K562 (cell line): ENCODE data around the gene HEY2. TPM values are rescaled to one million over a fixed set of nuclear protein-coding genes. Genes with fewer than 3 reads are reported as not detected.

Experiments used
- ATAC-seq: fragments of 200-7000 bp; cut with Tn5 transposase; 3 replicates; pipeline ENCODE4 v1.9.1; 2020; ENCODE audit warnings: moderate library complexity
- BruUV-seq: library from RNA; stranded (reverse); fragments of 400-500 nt; replicated peaks from 2 replicates; lab custom pipeline; 2021; lab: Mats Ljungman, UMichigan
- CTCF ChIA-PET: fragments of 300-600 bp; formaldehyde crosslinking; extraction: SDS; loops from one replicate; lab custom pipeline; 2021; ENCODE audit warnings: low intra/inter-chr PET ratio; lab: Yijun Ruan, JAX
- POLR2A ChIA-PET: fragments of 300-600, 350-650 bp; sonication (Branson Sonifier 250); formaldehyde crosslinking; extraction: SDS; loops from one replicate; lab custom pipeline; 2021; ENCODE audit warnings: antibody characterized with exemption, inconsistent platforms; lab: Yijun Ruan, JAX
- DNase-seq, 4 experiments: peaks; one replicate each; pipeline versions ENCODE4 v3.0.0 to v3.0.0-alpha.2; 2011 to 2018; ENCODE audit warnings: low spot score in 3 of 4, mixed read lengths in 3 of 4; ENCODE audit errors: extremely low read depth in 1 of 4
- FAIRE-seq: peaks from 2 replicates; lab custom pipeline; 2011; peaks lifted over from hg19 to GRCh38; lab: Jason Lieb, UNC
- H2AFZ ChIP-seq: 2 replicates; pipeline ENCODE4 v1.6.0; 2011; ENCODE audit warnings: low read depth, low read length, control low read depth, inconsistent platforms
- H3K27ac ChIP-seq: fragments of 200-600 bp; 3 replicates; pipeline ENCODE4 v1.8.0; 2011; ENCODE audit warnings: low read depth, mild to moderate bottlenecking, control low read depth, inconsistent platforms, low read length, moderate library complexity, mixed read lengths; ENCODE audit errors: extremely low read depth
- H3K27me3 ChIP-seq, 2 experiments: fragments of 300-600 bp in 1 of 2; 2 replicates in 1 of 2; 3 replicates in 1 of 2; pipeline versions ENCODE4 v1.6.0 to v1.8.0; 2011; ENCODE audit warnings: inconsistent platforms in 2 of 2, low read length in 2 of 2, mild to moderate bottlenecking in 1 of 2, mixed read lengths in 1 of 2, moderate library complexity in 1 of 2; ENCODE audit not compliant: control insufficient read depth in 2 of 2, insufficient read depth in 2 of 2
- H3K36me3 ChIP-seq: fragments of 300-600 bp; 3 replicates; pipeline ENCODE4 v1.8.0; 2011; ENCODE audit warnings: mild to moderate bottlenecking, low read length, inconsistent platforms; ENCODE audit not compliant: control insufficient read depth, insufficient read depth
- H3K4me1 ChIP-seq, 2 experiments: fragments of 200-600 bp in 1 of 2; replicated peaks in 1 of 2; 2 replicates in 1 of 2; 3 replicates in 1 of 2; pipeline versions ENCODE4 v1.5.1 to v1.8.0; 2011; ENCODE audit warnings: inconsistent platforms in 2 of 2, low read length in 2 of 2, mild to moderate bottlenecking in 1 of 2, mixed read lengths in 1 of 2, moderate library complexity in 1 of 2; ENCODE audit not compliant: control insufficient read depth in 2 of 2, insufficient read depth in 2 of 2
- H3K4me2 ChIP-seq: 2 replicates; pipeline ENCODE4 v1.6.1; 2011; ENCODE audit warnings: low read length, control low read depth, inconsistent platforms, mixed read lengths; ENCODE audit not compliant: insufficient read depth
- H3K4me3 ChIP-seq: fragments of 200-600 bp; sonication (generic), shearing (Covaris generic); 2 replicates; pipeline ENCODE4 v1.5.1; 2016; ENCODE audit warnings: control low read depth, inconsistent platforms
- H3K79me2 ChIP-seq: fragments of 200-600 bp; 3 replicates; pipeline ENCODE4 v1.8.0; 2011; ENCODE audit warnings: low read length, inconsistent platforms; ENCODE audit not compliant: control insufficient read depth, insufficient read depth
- H3K9ac ChIP-seq, 2 experiments: 2 replicates each; pipeline versions ENCODE4 v1.6.0 to v1.6.1; 2011; ENCODE audit warnings: low read depth in 2 of 2, low read length in 2 of 2, control low read depth in 1 of 2, inconsistent platforms in 1 of 2, mild to moderate bottlenecking in 1 of 2, mixed read lengths in 1 of 2; ENCODE audit not compliant: insufficient read depth in 1 of 2
- H3K9me1 ChIP-seq: one replicate; pipeline ENCODE4 v1.6.0; 2011; ENCODE audit warnings: inconsistent platforms, mild to moderate bottlenecking, low read length, moderate library complexity; ENCODE audit not compliant: control insufficient read depth, insufficient read depth
- H3K9me3 ChIP-seq: replicated peaks from 2 replicates; pipeline ENCODE4 v1.5.1; 2011; ENCODE audit warnings: low read depth, low read length, inconsistent platforms; ENCODE audit not compliant: control insufficient read depth, insufficient read depth
- H4K20me1 ChIP-seq: replicated peaks from 2 replicates; pipeline ENCODE4 v1.6.1; 2011; ENCODE audit warnings: low read length, inconsistent platforms, mixed read lengths; ENCODE audit not compliant: control insufficient read depth, insufficient read depth
- KLF6 ChIP-seq: fragments of 250-450 bp; sonication (Bioruptor Pico); IDR thresholded peaks from 2 replicates; pipeline ENCODE4 v1.4.0; 2020; ENCODE audit warnings: mild to moderate bottlenecking, moderate library complexity, borderline replicate concordance
- NRF1 ChIP-seq, 2 experiments: fragments of 450-650 bp; IDR thresholded peaks in 1 of 2; conservative IDR thresholded peaks in 1 of 2; 2 replicates each; pipeline ENCODE4 v1.6.1; 2014; ENCODE audit warnings: mild to moderate bottlenecking in 2 of 2
- WGBS: fragments of 100-300 bp; shearing (Covaris generic); methylation state at CpG from one replicate; pipeline ENCODE4 v1.1.6; 2016; ENCODE audit warnings: low coverage, mixed read lengths; ENCODE audit not compliant: insufficient coverage; ENCODE audit errors: missing lambda C conversion rate; 5-methylcytosine and 5-hydroxymethylcytosine counted together
- in situ Hi-C: fragments of 300-500 bp; cut with MboI; formaldehyde crosslinking; loops from 4 replicates; pipeline ENCODE4 v1.15.0; 2018; ENCODE audit warnings: inconsistent platforms, mixed read lengths
- intact Hi-C: fragments of 100-400 bp; cut with micrococcal nuclease; formaldehyde crosslinking; loops from 2 replicates; pipeline ENCODE4 v1.14.2; 2022
- polyA plus RNA-seq, 8 experiments: library from polyadenylated mRNA; depleted of rRNA in 4 of 8; stranded (reverse) in 5 of 8; unstranded in 3 of 8; fragments of >200 nt; fragmentation: Nextera tagmentation in 2 of 8; fragmentation: Illumina TruSeq in 1 of 8; extraction: Ambion mirVana in 2 of 8; extraction: Trizol in 1 of 8; gene quantifications; 2 replicates each; pipeline versions ENCODE4 v1.2.1 to v1.2.3, GENCODE V29; 2011 to 2014; ENCODE audit warnings: inconsistent platforms in 1 of 8, missing spikeins in 1 of 8
- total RNA-seq, 7 experiments: library from RNA; depleted of rRNA in 6 of 7; stranded (reverse); fragments of >200 nt in 6 of 7; fragmentation: Illumina TruSeq in 2 of 7; extraction: Trizol in 2 of 7; gene quantifications; 2 replicates each; pipeline versions ENCODE4 v1.2.1 to v1.2.3, GENCODE V29; 2011 to 2021; ENCODE audit warnings: low replicate concordance in 1 of 7
- TF ChIP-seq, protein P1 (sequence below): fragments of 450-650 bp; IDR thresholded peaks from 2 replicates; pipeline ENCODE4 v1.6.1; 2016; ENCODE audit warnings: mild to moderate bottlenecking, moderate library complexity

Gene HEY2
- total and polyA plus RNA-seq, 9 of the 15 experiments (the other 6 are each of a cell fraction or from before 2014, with no cell fraction given) = 0.03 to 0.07 (median 0.06) TPM; not detected in 5

DNA sequence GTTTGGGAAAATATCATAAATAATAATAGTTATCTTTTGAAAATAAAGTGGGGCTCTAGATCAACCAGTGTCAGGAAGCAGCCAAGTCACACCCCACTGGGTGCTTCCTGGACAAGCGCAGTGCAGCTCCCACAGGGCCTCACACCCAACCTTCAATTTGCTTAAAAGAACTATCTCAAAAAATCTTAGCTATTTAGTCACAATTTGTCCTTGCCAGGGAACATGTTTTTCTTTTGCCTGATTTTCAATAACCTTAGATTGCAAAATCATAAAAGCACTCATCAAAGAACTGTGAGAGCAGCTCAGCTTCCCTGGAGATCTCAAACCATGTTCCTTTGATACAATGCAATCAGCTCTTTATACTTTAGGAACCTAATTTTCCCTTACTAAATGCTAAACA, 39.7 kb downstream of the HEY2 start:
- Histone ChIP-seq H3K4me3 (no peak overlapping the region), H3K4me1 (peaks cover 17 to 18% of the 10 kb centered on the region in 2 experiments), H3K4me2 (peak overlapping the region; percentile 93), H4K20me1 (no peaks in the 10 kb centered on the region), H3K36me3 (peaks cover 7% of the 10 kb centered on the region; the same call in 1 of the 3 replicates), H3K9ac (peak overlapping the region; percentile 56 to 88; a peak in 3 of 4 replicates), H3K79me2 (peaks cover 34% of the 10 kb centered on the region), H3K27ac (peak overlapping the region; percentile 96), H3K9me1 (no peaks in the 10 kb centered on the region), H3K9me3 (no peaks in the 10 kb centered on the region), H3K27me3 (no peaks in the 10 kb centered on the region), H2AFZ (peak overlapping the region; percentile 84)
- BruUV-seq = no TSS peak
- WGBS = 42% methylated on average over 1 of the region's 1 CpG
- FAIRE-seq (no peak), ATAC-seq (no peak), DNase-seq (peak in 2 of 4 experiments; percentile 37 to 45)
- in situ Hi-C loops = loop anchor here (5.0 to 10.0 kb wide), 2 partner anchors 183 to 1486 kb away; no protein-coding TSS in a partner anchor
- intact Hi-C loops = loop anchor here (1.0 to 10.0 kb wide), 5 partner anchors 8 to 824 kb away; partner anchors contain the start of genes HINT3 and RNF217
- CTCF ChIA-PET = no interaction called here
- POLR2A ChIA-PET = interaction anchor here (0.7 to 3.7 kb wide), 8 partner anchors 8 to 592 kb away, joined by 3 to 98 read pairs (median 4); partner anchors contain the start of genes HINT3 and TRMT11
- TF ChIP-seq KLF6 (no peak), NRF1 (conservative IDR thresholded peaks at IDR 0.05 in 1 of 2, IDR thresholded peaks at IDR 0.05 in 1 of 2) (peak; percentile 4 to 33; a peak in 1 of 4 replicates)
- TF ChIP-seq, protein P1, sequence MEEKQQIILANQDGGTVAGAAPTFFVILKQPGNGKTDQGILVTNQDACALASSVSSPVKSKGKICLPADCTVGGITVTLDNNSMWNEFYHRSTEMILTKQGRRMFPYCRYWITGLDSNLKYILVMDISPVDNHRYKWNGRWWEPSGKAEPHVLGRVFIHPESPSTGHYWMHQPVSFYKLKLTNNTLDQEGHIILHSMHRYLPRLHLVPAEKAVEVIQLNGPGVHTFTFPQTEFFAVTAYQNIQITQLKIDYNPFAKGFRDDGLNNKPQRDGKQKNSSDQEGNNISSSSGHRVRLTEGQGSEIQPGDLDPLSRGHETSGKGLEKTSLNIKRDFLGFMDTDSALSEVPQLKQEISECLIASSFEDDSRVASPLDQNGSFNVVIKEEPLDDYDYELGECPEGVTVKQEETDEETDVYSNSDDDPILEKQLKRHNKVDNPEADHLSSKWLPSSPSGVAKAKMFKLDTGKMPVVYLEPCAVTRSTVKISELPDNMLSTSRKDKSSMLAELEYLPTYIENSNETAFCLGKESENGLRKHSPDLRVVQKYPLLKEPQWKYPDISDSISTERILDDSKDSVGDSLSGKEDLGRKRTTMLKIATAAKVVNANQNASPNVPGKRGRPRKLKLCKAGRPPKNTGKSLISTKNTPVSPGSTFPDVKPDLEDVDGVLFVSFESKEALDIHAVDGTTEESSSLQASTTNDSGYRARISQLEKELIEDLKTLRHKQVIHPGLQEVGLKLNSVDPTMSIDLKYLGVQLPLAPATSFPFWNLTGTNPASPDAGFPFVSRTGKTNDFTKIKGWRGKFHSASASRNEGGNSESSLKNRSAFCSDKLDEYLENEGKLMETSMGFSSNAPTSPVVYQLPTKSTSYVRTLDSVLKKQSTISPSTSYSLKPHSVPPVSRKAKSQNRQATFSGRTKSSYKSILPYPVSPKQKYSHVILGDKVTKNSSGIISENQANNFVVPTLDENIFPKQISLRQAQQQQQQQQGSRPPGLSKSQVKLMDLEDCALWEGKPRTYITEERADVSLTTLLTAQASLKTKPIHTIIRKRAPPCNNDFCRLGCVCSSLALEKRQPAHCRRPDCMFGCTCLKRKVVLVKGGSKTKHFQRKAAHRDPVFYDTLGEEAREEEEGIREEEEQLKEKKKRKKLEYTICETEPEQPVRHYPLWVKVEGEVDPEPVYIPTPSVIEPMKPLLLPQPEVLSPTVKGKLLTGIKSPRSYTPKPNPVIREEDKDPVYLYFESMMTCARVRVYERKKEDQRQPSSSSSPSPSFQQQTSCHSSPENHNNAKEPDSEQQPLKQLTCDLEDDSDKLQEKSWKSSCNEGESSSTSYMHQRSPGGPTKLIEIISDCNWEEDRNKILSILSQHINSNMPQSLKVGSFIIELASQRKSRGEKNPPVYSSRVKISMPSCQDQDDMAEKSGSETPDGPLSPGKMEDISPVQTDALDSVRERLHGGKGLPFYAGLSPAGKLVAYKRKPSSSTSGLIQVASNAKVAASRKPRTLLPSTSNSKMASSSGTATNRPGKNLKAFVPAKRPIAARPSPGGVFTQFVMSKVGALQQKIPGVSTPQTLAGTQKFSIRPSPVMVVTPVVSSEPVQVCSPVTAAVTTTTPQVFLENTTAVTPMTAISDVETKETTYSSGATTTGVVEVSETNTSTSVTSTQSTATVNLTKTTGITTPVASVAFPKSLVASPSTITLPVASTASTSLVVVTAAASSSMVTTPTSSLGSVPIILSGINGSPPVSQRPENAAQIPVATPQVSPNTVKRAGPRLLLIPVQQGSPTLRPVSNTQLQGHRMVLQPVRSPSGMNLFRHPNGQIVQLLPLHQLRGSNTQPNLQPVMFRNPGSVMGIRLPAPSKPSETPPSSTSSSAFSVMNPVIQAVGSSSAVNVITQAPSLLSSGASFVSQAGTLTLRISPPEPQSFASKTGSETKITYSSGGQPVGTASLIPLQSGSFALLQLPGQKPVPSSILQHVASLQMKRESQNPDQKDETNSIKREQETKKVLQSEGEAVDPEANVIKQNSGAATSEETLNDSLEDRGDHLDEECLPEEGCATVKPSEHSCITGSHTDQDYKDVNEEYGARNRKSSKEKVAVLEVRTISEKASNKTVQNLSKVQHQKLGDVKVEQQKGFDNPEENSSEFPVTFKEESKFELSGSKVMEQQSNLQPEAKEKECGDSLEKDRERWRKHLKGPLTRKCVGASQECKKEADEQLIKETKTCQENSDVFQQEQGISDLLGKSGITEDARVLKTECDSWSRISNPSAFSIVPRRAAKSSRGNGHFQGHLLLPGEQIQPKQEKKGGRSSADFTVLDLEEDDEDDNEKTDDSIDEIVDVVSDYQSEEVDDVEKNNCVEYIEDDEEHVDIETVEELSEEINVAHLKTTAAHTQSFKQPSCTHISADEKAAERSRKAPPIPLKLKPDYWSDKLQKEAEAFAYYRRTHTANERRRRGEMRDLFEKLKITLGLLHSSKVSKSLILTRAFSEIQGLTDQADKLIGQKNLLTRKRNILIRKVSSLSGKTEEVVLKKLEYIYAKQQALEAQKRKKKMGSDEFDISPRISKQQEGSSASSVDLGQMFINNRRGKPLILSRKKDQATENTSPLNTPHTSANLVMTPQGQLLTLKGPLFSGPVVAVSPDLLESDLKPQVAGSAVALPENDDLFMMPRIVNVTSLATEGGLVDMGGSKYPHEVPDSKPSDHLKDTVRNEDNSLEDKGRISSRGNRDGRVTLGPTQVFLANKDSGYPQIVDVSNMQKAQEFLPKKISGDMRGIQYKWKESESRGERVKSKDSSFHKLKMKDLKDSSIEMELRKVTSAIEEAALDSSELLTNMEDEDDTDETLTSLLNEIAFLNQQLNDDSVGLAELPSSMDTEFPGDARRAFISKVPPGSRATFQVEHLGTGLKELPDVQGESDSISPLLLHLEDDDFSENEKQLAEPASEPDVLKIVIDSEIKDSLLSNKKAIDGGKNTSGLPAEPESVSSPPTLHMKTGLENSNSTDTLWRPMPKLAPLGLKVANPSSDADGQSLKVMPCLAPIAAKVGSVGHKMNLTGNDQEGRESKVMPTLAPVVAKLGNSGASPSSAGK = no peak
